SJCRH30 (cell line): Measurements from ENCODE around the gene ZFP36L2. TPM values are rescaled to one million over a fixed set of nuclear protein-coding genes. Genes with fewer than 3 reads are reported as not detected.

Source experiments
- DNase-seq, 2 experiments: peaks; one replicate each; pipeline ENCODE4 v3.0.0-alpha.2; 2015 to 2020
- H3K27ac ChIP-seq: fragments of 250-450 bp; sonication (Bioruptor Pico); 2 replicates; pipeline ENCODE4 v1.5.1; 2020; ENCODE audit warnings: mild to moderate bottlenecking, moderate library complexity
- H3K27me3 ChIP-seq: fragments of 250-450 bp; sonication (Bioruptor Pico); 2 replicates; pipeline ENCODE4 v1.5.1; 2020; ENCODE audit warnings: mild to moderate bottlenecking, moderate library complexity
- H3K36me3 ChIP-seq: fragments of 250-450 bp; sonication (Bioruptor Pico); 2 replicates; pipeline ENCODE4 v1.5.1; 2020; ENCODE audit warnings: mild to moderate bottlenecking, moderate library complexity
- H3K4me1 ChIP-seq: fragments of 250-450 bp; sonication (Bioruptor Pico); 2 replicates; pipeline ENCODE4 v1.5.1; 2020; ENCODE audit warnings: mild to moderate bottlenecking, moderate library complexity
- H3K4me3 ChIP-seq: fragments of 250-450 bp; sonication (Bioruptor Pico); 2 replicates; pipeline ENCODE4 v1.5.1; 2020; ENCODE audit warnings: mild to moderate bottlenecking, moderate library complexity
- H3K9me3 ChIP-seq: fragments of 250-450 bp; sonication (Bioruptor Pico); replicated peaks from 2 replicates; pipeline ENCODE4 v1.5.1; 2020; ENCODE audit warnings: mild to moderate bottlenecking, moderate library complexity
- total RNA-seq: library from RNA; depleted of rRNA; stranded (reverse); fragments of >200 nt; shearing (Covaris generic); gene quantifications from 2 replicates; pipeline ENCODE4 v1.2.3, GENCODE V29; 2014

The ZFP36L2 gene
- total RNA-seq, 1 experiment from 2014 or later, result 5.6 TPM

DNA sequence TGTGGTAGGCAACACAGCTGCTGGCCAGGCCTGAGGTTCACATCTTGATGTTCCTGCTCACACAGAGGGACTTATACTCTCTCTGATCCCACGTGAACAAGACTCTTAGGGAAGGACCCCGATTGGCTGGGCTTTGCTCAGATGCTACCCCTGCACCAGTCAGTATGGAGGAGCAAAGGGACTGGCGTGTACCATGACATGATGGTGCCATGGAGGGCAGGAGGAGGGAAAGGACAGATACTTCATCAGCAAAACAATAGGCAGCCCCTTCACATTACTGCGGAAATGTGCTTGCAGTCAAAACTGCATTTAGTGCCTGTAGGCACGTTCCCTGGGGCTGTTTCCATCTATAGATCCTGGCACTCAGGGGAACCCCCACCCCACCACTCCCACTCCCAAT is 42.7 kb downstream of the ZFP36L2 start:
- Histone ChIP-seq H3K4me3 (no peak overlapping the region), H3K9me3 (no peaks in the 10 kb centered on the region), H3K4me1 (peaks cover 4% of the 10 kb centered on the region), H3K36me3 (no peaks in the 10 kb centered on the region), H3K27ac (no peak overlapping the region), H3K27me3 (0 out of 2 replicates have a peak, but pooled peaks cover 2% of the 10 kb centered on the region)
- DNase-seq, result no peak

DNA sequence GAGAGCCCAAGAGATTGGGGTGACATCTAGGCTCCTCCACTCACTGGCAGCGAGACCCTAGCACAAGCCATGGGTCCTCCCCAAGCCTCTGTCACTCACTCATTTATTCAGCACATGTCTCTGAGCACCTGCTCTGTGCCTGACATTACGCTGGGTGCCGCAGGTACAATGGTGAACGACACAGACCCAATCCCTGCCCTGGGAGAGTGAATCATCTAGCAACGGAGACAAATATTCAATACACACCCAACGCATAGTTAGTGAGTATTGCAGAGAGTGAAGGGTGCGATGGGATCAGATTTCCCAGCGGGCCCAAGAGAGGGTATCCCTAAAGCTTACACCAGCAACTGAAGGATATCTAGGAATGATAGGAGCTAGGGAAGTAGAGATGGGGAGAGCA is 45.5 kb downstream of the ZFP36L2 start:
- no peaks in the 10 kb centered on the region for H3K36me3 ChIP-seq

GRCh38 chr2:43179942-43180341 is 46.5 kb downstream of the ZFP36L2 start:
- H3K4me3 ChIP-seq, result no peak overlapping the region
- DNase-seq, result no peak

More for the DNA sequence above, 45.5 kb downstream of the ZFP36L2 start:
- Histone ChIP-seq H3K9me3 (no peaks in the 10 kb centered on the region), H3K27ac (no peak overlapping the region), H3K4me1 (peaks cover 10% of the 10 kb centered on the region), H3K27me3 (no peaks in the 10 kb centered on the region), H3K4me3 (no peak overlapping the region)
- DNase-seq, result no peak

GRCh38 chr2:43178602-43179542 is 47.5 kb downstream of the ZFP36L2 start:
- Histone ChIP-seq H3K36me3 (no peaks in the 10 kb centered on the region), H3K9me3 (peaks cover 10% of the 10 kb centered on the region), H3K27me3 (no peaks in the 10 kb centered on the region), H3K4me3 (peak overlapping the region; percentile 35), H3K27ac (peak overlapping the region; percentile 61), H3K4me1 (peaks cover 10% of the 10 kb centered on the region)
- DNase-seq, result peak; percentile 88 to 92

More at GRCh38 chr2:43179942-43180341, 46.5 kb downstream of the ZFP36L2 start:
- no peaks in the 10 kb centered on the region for H3K27me3 ChIP-seq
- peaks cover 10% of the 10 kb centered on the region for H3K4me1 ChIP-seq
- no peaks in the 10 kb centered on the region for H3K36me3 ChIP-seq
- H3K9me3 ChIP-seq, result peaks cover 8% of the 10 kb centered on the region
- H3K27ac ChIP-seq, result no peak overlapping the region

DNA sequence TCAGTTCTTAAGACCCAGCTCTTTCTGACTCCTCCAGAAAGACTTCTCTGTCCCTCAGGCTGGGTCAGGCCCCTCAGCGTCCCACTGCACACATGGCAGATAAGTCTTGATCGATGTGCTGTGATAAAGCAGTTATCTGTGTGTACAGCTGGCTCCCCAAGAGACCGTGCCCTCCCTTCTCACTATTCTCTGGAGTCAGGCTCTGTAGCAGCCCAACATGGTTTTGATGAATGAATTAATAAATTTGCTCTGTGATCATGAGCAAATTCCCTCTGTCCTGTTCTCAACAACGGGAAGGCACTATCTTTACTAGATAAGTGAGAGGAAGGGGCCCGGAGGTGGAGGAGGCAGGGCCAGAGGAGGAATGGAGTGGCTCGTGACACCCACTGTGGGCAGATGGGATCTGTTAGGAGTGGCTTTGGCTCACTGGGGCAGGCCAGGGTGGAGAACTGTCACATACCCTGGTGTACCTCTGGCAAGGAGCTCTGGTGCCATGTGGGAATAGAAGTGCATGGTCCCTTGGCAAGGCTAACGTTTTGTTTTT is 48.3 kb downstream of the ZFP36L2 start:
- Histone ChIP-seq H3K4me1 (peaks cover 10% of the 10 kb centered on the region), H3K36me3 (no peaks in the 10 kb centered on the region), H3K27ac (no peak overlapping the region; the same call in 1 of the 2 replicates), H3K4me3 (no peak overlapping the region), H3K27me3 (no peaks in the 10 kb centered on the region), H3K9me3 (peaks cover 10% of the 10 kb centered on the region)
- DNase-seq, result no peak

GRCh38 chr2:43176449-43176848 is 50.0 kb downstream of the ZFP36L2 start:
- H3K4me1 ChIP-seq, result peaks cover 10% of the 10 kb centered on the region
- no peaks in the 10 kb centered on the region for H3K27me3 ChIP-seq
- no peak overlapping the region for H3K27ac ChIP-seq
- no peaks in the 10 kb centered on the region for H3K36me3 ChIP-seq
- H3K4me3 ChIP-seq, result no peak overlapping the region
- DNase-seq, result no peak
- H3K9me3 ChIP-seq, result peaks cover 10% of the 10 kb centered on the region

DNA sequence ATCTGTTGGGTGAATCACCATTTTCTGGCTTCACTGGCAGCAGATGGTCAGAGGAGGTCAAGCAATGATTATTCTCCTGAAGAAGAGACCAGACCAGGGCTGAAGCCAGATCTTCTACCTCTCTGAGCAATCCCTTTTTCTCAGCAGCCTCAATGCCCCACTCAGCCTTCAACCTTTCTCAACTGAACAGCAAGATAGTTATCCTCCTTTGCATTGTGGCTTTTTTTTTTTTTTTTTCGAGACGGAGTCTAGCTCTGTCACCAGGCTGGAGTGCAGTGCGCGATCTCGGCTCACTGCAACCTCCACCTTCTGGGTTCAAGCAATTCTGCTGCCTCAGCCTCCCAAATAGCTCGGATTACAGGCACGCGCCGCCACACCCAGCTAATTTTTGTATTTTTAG is 50.5 kb downstream of the ZFP36L2 start:
- H3K9me3 ChIP-seq, result peaks cover 10% of the 10 kb centered on the region
- no peaks in the 10 kb centered on the region for H3K36me3 ChIP-seq
- DNase-seq, result no peak
- no peak overlapping the region for H3K4me3 ChIP-seq
- no peak overlapping the region for H3K27ac ChIP-seq
- peaks cover 10% of the 10 kb centered on the region for H3K4me1 ChIP-seq
- no peaks in the 10 kb centered on the region for H3K27me3 ChIP-seq

DNA sequence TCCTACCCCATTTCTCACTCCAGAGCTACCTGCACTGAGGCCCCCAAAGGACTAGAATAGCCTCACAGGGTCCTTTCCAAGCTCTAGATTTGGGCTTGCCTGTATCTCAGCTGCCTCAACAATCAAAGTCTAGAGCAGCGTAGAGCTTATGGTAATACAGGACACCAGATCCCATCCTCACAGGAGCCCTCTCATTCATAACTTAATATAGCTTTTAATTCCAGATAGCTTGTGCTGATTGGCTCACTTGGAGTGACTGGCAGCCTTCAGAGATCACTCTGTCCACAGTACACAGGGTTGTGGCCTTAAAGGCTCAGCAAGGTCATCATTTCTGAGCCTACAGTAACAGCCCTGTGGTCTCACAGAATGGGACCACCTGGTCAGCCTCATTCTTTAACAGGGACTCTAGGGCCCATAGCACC is 51.4 kb downstream of the ZFP36L2 start:
- no peaks in the 10 kb centered on the region for H3K36me3 ChIP-seq
- no peaks in the 10 kb centered on the region for H3K27me3 ChIP-seq
- H3K4me1 ChIP-seq, result peaks cover 10% of the 10 kb centered on the region
- peak in 1 of 2 experiments; percentile 41 for DNase-seq
- peaks cover 10% of the 10 kb centered on the region for H3K9me3 ChIP-seq
- no peak overlapping the region for H3K27ac ChIP-seq
- no peak overlapping the region for H3K4me3 ChIP-seq

DNA sequence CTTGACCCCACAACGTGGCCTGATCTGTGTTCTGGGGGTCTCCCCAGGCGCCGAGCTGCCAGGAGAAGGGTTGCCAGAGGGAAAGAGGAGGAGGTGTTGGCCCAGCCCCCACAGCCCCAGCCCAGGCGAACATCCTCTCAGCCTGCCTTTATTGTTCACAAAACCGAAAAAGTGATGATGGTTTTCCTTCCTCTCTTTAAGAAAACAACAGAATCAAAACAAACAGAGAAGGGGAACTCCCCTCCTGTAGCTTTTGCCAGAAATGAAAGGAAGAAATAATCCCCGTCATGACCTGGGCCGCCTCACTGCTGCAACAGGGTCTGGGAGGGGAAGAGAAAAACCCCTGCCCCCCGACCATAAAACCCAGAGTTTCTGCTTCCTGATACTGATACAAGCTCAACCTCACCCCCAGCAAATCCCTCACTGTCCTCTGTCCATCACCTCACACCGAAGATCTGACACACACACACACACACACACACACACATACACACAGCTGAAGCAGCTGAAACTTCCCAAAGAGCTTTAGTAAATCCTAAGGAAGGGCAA is 52.0 kb downstream of the ZFP36L2 start:
- no peaks in the 10 kb centered on the region for H3K27me3 ChIP-seq
- H3K36me3 ChIP-seq, result no peaks in the 10 kb centered on the region
- no peak overlapping the region for H3K27ac ChIP-seq
- DNase-seq, result no peak
- H3K9me3 ChIP-seq, result peaks cover 10% of the 10 kb centered on the region
- H3K4me1 ChIP-seq, result peaks cover 12% of the 10 kb centered on the region
- H3K4me3 ChIP-seq, result no peak overlapping the region
